GM12873 (cell line): ENCODE results near the gene CAMK1G.

ENCODE experiments used
- CTCF ChIP-seq: IDR thresholded peaks from 2 replicates; pipeline ENCODE4 v1.5.1; 2012; ENCODE audit warnings: low read depth, mild to moderate bottlenecking, moderate library complexity, low read length, control low read depth; ENCODE audit not compliant: insufficient read depth; ENCODE audit errors: missing control alignments

The CAMK1G gene

DNA sequence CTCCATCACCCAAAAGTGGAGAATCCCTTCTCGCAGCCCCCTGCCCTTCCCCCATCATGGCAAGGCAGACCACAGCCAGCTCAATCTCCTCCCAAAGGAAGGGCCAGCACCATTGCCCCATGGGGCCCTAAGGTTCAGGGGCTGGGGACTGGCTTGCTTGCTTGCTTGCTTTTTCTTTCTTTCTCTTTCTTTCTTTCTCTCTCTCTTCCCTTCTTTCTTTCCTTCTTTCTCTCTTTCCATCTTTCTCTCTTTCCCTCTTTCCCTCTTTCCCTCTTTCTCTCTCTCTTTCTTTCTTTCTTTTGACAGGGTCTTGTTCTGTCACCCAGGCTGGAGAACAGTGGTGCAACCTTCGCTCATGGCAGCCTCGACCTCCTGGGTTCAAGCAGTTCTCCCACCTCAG lies 38.1 kb upstream of the CAMK1G start:
- no peak for TF ChIP-seq CTCF

DNA sequence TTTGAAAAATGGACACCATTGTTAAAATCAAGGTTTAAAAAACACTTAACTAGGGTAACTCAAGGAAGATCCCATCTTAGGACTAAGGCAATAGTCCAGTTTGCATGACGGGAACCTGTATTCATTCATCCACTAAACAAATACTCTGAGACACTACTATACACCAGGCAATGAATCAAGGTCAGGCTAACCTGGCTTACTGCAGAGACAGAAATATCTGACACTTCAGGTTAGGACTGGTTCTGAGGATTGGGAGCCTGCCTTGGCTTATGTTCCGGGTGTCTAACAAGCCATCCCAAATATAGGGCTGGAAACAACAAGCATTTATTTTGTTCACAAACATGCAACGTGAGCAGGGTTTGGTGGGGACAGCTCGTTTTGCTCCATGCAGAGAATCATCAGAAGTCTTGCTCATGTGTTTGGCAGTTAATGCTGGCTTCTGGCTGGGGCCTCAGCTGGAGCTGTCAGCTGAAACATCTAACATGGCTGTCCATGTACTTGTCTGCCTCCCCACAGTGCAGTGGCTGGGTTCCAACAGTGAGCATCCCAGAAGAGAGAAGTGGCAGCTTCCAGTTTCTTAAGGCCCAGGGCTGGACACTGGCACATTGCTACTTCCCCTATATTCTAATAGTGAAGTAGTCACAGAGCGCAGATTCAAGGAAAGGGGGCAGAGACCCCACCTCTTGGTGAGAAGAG lies 37.0 kb upstream of the CAMK1G start:
- TF ChIP-seq CTCF = no peak

DNA sequence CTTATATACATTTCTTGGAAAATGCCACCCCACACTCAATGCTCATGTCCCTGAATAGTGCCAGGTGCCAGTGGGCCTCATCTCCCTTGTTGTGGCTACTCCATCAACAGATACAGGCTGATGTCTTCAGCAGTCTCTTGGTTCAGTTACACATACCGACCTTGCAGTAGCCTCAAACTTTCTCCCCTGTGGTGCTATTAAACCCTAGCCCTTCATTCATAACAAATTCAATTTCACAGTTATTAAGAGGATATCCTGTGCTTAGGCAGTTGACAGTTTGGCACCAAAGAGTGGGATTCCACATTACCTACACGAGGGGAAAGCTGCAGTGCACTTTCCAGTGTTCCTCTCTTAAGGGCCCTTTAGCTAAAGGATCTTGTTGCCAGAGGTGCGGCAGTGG lies 35.9 kb upstream of the CAMK1G start:
- no peak for TF ChIP-seq CTCF

- no peak for TF ChIP-seq CTCF
These were observed 33.9 kb upstream of the CAMK1G start for GRCh38 chr1:209549443-209550205.

- no peak for TF ChIP-seq CTCF
These were observed 33.0 kb upstream of the CAMK1G start for GRCh38 chr1:209550519-209550918.

GRCh38 chr1:209552406-209553264 lies 30.9 kb upstream of the CAMK1G start:
- TF ChIP-seq CTCF = no peak
